NCI-H146 treated with DMSO at 0.1 percent for 48 hours (cell line): Measurements from ENCODE around the gene PFDN1.
A peak's percentile ranks its signal among the peaks of the same experiment; 100 is the strongest.

Experiments used
- DNase-seq: peaks from one replicate; lab custom pipeline; 2025; ENCODE audit not compliant: unreplicated experiment; lab: John Stamatoyannopoulos, UW

The PFDN1 gene

GRCh38 chr5:140261403-140262171, 41.3 kb downstream of the PFDN1 start:
- DNase-seq, result peak; percentile 18

GRCh38 chr5:140260089-140260656, 42.7 kb downstream of the PFDN1 start:
- no peak for DNase-seq

- no peak for DNase-seq
Measured at GRCh38 chr5:140259500-140259899, 43.4 kb downstream of the PFDN1 start.

DNA sequence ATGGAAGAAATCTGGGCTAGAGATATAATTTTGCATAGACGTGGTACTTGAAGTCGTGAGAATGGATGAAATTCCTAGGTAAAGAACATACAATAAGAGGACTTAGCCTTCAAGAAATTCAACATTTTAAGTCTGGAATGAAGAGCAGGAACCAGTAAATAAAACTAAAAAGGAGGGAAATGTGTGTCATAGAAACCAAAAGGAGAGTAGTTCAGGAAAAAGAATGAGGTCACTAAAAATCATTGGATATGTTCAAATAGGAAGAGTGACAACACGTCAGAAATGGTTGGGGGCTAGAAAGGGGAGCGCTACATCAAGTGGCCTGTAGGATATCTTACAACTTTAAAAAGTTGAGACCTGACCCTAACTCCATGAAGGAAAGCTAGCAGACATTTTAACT, 44.0 kb downstream of the PFDN1 start:
- DNase-seq, result no peak

DNA sequence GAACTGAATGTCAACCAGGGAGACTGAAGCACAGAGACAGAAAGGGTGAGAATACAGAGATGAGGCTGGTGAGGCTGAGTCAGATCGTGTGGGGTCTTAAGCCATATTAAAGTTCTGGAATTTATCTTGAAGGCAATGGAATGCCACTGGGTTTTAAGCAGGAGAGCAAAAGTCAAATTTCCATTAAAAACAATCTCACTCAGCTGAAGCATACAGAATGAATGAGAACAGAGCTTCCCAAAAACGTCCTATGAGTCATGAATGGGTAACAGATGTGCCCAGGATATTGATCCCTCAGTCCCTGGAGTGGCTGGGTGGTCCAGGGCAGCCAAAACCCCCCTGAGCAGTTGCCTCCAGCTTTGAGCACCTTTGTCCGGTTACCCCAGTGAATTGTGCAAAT, 44.9 kb downstream of the PFDN1 start:
- DNase-seq, result no peak

- no peak for DNase-seq
Measured at GRCh38 chr5:140256726-140257125, 46.2 kb downstream of the PFDN1 start.

DNA sequence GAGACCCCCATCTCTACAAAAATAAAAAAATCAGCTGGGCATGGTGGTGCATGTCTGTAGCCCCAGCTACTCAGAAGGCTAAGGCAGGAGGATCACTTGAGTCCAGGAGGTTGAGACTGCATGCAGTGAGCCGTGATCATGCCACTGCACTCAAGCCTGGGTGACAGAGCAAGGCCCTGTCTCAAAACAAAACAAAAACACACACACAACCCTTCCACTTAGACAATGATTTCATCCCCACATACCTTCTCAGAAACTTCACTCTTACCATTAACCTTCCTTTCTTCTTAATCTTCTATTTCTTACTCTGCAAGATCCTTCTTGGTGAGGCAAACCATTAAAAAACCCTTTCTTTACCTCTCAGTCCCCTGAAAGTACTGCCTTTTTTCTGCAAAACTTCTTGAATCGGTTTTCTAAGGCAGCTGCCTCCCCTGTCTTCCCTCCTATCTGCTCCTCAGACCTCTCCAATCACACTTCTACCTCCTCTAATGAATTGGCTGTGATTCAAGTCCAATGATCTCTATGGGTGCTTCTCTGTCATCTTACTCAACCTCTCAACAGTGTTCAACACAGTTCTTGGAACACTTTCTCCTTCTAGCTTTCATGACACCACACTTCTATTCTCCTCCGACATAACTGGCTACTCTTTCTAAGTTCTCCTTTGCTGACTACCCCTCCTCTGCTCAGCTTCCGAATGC, 47.3 kb downstream of the PFDN1 start:
- DNase-seq, result no peak

DNA sequence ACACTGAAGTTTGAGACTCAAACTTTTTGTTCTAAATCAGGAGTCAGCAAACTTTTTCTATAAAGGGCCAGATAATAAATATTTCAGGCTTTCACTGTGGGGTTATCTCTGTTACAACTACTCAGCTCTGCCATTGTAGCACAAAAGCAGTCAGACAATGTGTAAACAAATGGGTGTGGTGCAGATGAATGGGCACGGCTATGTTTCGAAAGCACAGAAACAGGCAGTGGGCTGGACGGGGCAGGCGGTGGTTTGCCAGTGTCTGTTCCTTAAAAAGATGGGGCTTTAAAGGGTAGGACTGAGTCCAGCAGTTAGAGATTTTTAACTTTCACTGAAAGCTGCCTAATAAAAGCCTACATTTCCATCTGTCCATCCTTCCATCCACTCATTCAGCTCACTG, 48.9 kb downstream of the PFDN1 start:
- DNase-seq, result no peak

DNA sequence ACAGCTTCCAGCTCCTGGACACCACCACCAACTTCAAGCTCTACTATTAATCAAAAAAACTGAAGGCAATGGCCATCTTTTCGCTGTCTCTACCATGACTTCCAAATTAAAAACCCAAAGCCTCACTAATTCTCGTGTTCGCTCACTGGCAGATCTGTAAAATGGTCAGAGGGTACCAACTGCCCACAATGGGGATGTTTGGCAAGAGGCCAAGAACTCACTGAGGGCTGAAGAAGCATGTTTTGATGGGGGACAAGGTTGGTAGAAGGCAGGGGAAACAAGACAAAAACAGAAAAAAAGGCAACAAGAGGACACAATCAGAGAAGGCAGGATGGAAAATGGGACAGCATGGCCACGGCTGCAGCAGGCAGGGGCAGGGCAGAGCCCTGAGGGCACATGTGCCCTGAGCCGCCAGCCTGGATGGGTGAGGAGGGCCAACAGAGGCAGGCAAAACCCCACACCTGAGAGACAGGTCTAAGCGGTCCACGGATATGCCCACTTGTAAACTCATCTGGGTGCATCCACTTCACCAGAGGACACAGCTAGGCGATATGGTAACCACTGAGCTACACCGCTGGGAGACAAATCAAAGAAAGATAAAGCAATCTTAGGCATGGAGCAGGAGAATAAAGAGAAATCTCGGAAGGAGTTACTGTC, 50.3 kb downstream of the PFDN1 start:
- no peak for DNase-seq

GRCh38 chr5:140251527-140251973, 51.4 kb downstream of the PFDN1 start:
- DNase-seq, result no peak

DNA sequence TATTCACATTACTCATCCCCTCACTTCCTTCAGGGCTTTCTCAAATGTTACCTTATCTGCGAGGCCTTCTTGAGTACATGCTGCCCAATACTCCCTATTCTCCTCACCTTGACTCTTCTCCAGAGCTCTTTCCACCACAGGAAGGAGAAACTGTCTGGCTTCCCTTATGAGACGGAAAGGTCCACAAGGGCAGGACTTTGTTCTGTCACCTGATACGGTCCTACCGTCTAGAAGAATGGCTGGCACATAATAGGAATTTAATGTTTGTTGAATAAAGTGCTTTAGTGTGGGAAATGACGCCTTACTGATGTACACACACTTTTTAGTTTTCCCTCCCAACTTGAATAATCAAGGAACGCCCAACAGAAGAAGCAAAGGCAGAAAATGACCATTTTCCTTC, 52.5 kb downstream of the PFDN1 start:
- DNase-seq, result no peak

DNA sequence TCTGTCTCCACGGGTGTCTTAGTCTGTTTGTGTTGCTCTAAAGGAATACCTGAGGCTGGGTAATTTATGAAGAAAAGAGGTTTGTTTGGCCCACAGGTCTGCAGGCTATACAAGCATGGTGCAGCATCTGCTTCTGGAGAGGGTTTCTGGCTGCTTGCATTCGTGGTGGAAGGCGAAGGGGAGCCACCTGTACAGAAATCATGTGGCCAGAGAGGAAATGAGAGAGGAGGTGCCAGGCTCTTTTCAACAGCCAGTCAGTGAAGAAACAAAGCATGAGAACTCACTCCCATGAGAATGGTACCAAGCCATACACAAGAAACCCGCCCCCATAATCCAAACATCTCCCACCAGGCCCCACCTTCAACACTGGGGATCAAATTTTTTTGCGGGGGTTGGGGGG, 53.4 kb downstream of the PFDN1 start:
- DNase-seq, result no peak

GRCh38 chr5:140248414-140248813, 54.5 kb downstream of the PFDN1 start:
- no peak for DNase-seq

DNA sequence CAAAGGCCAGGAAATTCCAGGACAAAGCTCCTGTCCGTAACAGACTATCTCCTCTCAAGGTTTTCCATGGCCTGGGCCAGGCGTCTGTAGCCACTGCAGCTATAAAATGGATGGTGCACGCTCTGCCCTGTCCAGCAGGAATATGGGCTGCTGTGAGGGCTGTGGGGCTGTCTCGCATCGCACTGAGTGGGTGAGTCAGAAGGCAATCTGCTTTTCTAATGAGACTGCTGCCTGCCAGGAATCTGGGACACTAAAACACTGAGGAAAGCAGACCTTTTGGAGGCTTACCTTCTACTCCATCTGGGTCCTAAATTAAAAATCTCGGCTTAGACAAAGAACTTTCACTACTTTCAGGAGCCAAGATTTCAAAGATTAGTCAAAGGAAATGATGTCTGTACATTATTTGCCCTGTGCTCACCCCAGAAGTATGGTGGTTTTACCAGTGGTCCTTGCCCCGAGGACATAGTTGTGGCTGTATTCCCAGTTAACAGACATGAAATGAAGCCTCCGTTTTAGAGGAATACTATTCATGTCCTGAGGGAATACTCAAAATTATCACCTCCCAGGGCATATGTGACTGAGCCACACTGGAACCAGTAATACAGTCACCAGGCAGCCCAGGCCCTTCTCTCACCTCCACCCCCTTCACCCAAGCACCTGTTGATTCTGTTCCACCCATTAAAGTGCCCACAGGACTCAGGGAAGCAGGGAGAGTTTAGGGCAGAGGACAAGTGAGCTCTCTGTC, 56.4 kb downstream of the PFDN1 start:
- DNase-seq, result no peak

DNA sequence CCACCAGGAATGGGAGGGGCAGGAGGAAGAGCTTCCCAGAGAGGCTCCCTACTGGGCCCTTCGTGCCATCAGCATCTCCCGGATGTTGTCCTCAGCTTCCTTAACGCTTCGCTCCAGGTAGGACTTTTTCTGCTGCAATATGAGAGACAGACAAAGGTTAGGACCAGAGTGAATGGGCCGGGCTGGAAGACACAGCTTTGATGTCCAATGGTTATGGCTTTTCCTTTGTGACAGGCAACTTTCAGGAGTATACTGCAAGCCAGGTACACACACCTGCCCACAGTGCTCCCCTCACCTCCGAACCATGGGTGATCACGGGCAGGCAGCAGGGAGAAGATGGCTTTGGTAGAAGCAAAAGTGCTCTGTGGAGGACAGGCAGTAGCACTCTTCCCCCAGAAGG, 57.0 kb downstream of the PFDN1 start:
- no peak for DNase-seq

GRCh38 chr5:140245341-140245740, 57.6 kb downstream of the PFDN1 start:
- DNase-seq, result no peak

DNA sequence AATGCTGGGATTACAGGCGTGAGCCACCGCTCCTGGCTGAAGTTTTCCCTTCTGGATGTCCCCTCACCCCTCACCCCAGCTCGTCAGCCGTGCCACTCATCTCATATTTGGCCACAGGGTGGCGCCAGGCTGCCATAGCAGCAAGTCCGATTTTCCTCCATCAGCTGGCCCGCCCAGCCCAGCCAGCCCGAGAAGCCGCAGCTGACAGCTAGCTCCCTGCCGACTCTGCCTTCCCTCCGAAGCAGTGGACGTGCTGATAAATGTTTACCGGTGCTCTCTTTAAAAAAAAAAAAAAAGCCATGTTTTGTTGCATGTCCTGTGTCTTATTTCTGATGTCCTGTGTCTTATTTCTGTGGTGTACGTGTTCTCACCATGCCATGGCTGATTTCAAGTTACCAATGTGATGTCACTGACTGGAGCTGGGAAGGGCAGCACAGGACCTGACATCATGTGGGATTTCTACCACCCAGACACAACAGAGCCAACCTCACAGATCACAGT, 58.3 kb downstream of the PFDN1 start:
- peak; percentile 41 for DNase-seq

DNA sequence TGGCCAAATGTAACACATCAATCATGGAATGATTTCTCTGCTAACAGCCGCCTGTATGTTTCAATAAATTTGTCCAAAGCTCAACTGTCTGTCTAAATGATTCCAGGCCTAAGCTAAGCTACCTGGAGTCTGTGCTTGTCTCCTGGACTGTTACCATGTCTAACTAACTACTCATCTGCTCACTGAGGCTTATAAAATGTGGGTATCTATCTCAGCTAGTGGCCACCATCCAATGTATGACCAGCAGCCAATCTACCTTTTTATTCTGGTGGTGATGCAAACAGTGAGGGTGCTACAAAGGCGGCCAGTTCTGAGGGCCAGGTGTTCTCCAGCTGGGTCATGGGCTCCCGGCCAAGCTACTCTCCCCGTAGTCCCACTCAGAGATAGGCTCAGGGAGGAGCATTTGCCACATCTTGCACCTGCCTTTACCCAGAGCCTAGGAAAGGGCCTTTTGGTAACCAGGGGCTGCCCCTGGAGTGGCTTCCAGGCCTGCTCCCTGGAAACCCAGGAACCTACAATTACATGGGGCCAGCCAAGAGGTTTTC, 59.1 kb downstream of the PFDN1 start:
- DNase-seq, result peak; percentile 26

DNA sequence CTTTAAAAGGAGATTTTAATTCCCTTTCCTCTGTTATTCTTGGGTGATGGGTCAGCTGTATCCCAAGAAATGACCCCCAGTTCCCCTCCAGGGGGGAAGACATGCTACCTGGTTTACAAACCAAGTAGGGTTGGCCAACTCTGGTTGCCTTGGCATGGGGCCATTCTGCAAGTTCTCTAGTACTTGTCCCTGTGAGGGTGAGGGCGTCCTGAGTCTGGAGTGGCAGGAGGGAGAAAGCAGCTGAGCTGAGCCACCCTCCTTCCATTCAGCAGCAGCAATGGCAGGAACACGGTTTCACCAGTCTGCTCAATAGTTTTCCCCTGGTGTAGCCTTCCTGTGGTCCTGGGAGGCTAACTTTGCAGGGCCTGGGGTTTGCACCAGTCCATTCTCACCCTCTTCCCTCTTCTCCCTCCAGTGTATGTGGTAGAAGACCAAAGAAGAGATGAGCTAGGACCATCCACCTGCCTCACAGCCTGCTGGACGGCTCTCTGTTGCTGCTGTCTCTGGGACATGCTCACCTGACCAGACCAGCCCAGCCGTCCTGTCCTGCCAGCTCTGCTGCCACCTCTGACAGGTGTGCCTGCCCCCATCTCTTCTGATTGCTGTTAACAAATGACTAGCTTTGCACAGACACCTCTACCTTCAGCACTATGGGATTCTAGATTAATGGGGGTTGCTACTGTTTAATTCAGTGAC, 59.9 kb downstream of the PFDN1 start:
- DNase-seq, result no peak

DNA sequence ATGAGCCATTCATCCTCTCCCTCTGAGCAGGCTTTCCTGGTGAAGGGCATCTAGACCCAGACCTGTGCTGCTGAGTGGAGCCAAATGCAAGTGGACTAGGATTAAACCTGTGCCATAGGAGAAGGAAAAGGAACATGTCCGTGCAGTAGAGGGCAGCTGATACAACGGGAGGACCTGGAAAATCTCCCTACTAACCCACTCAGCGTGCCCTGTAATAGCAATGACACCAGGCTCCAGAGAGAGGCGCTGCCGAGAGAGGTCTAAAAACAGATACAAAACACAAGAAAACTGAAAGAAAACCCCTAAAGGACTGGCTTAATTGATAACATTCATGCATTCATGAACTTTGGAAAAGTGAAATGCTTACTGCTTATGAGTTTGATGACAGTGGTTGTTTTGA, 60.8 kb downstream of the PFDN1 start:
- DNase-seq, result no peak
